Cardiac muscle cell (in vitro differentiated cells and primary cell): ENCODE data around the gene GDF7. TPM values are rescaled to one million over a fixed set of nuclear protein-coding genes. Genes with fewer than 3 reads are reported as not detected.

Source experiments
- DNase-seq, 2 donors: peaks; one replicate each; pipeline versions ENCODE4 v3.0.0 to v3.0.0-alpha.2; 2010 to 2017; ENCODE audit warnings: low read depth in 1 of 2, low spot score in 1 of 2
- H3K27ac ChIP-seq: fragments of 200-600 bp; sonication (generic); 2 replicates; pipeline ENCODE4 v1.5.1; 2016
- H3K27me3 ChIP-seq: fragments of 200-600 bp; sonication (generic); 2 replicates; pipeline ENCODE4 v1.6.0; 2016; ENCODE audit warnings: control low read depth
- H3K36me3 ChIP-seq: fragments of 200-600 bp; sonication (generic); 2 replicates; pipeline ENCODE4 v1.5.1; 2016; ENCODE audit warnings: control low read depth
- H3K4me1 ChIP-seq: fragments of 200-600 bp; sonication (generic); 2 replicates; pipeline ENCODE4 v1.8.1; 2017; ENCODE audit warnings: low read depth, mild to moderate bottlenecking, mixed run types
- H3K4me3 ChIP-seq: fragments of 200-600 bp; sonication (generic); 2 replicates; pipeline ENCODE4 v1.5.1; 2016; ENCODE audit warnings: mild to moderate bottlenecking
- H3K9me3 ChIP-seq: fragments of 200-600 bp; sonication (generic); 2 replicates; pipeline ENCODE4 v1.5.1; 2017; ENCODE audit warnings: low read depth, mild to moderate bottlenecking, control low read depth
- polyA plus RNA-seq: library from polyadenylated mRNA; unstranded; fragments of >200 nt; fragmentation: Nextera tagmentation; extraction: Ambion mirVana; gene quantifications from 2 replicates; pipeline ENCODE4 v1.2.1, GENCODE V29; 2016
- total RNA-seq: library from RNA; depleted of rRNA; stranded (reverse); fragments of >200 nt; gene quantifications from 2 replicates; pipeline ENCODE4 v1.2.3, GENCODE V29; 2016
- TF ChIP-seq, protein P1 (sequence below): IDR thresholded peaks from 2 replicates; pipeline ENCODE4 v1.5.1; 2012; ENCODE audit warnings: low read depth, mild to moderate bottlenecking, low read length

GDF7 gene
- total and polyA plus RNA-seq, 2 experiments from 2014 or later = 0.09 to 0.15 TPM

DNA sequence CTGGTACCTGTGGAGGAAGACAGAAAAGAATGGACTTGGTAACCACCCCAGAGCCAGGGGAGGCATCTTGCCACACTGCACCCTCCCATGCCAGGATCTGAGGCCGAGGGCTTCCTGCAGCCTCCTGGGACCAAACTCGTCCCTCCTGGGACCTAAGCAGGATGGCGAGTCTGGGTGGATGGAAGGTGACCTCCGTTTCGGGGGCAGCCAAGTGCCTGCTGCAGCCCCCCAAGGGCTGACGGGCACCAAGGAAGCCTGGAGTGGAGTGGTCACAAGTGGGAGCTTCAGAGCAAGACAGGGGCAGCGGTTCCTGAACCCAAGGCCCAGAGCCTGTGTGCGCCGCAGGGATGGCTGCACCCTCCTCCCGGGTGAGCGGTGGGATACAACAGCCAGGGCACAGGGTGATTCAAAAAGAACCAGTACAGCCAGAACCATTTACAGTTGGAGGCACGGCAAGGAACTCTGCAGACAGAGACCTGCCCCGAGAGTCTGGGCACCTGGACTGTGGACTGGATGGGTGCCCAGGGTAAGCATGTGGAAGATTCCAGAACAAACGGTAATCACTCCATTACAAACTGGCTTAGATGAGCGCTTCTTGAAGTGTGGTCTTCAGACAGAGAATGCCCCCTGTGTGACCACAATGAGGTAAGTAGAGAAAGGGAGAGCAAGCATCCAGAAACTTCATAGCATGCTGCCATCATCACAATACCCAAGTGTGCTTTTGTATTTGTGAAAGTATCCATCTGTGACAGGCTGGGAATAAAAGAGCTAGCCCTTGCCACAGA lies 28.1 kb upstream of the GDF7 start:
- H3K36me3 ChIP-seq = no peaks in the 10 kb centered on the region
- no peaks in the 10 kb centered on the region for H3K27me3 ChIP-seq
- peaks cover 13% of the 10 kb centered on the region for H3K4me1 ChIP-seq
- TF ChIP-seq, protein P1, sequence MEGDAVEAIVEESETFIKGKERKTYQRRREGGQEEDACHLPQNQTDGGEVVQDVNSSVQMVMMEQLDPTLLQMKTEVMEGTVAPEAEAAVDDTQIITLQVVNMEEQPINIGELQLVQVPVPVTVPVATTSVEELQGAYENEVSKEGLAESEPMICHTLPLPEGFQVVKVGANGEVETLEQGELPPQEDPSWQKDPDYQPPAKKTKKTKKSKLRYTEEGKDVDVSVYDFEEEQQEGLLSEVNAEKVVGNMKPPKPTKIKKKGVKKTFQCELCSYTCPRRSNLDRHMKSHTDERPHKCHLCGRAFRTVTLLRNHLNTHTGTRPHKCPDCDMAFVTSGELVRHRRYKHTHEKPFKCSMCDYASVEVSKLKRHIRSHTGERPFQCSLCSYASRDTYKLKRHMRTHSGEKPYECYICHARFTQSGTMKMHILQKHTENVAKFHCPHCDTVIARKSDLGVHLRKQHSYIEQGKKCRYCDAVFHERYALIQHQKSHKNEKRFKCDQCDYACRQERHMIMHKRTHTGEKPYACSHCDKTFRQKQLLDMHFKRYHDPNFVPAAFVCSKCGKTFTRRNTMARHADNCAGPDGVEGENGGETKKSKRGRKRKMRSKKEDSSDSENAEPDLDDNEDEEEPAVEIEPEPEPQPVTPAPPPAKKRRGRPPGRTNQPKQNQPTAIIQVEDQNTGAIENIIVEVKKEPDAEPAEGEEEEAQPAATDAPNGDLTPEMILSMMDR = no peak
- no peaks in the 10 kb centered on the region for H3K9me3 ChIP-seq
- no peak overlapping the region for H3K27ac ChIP-seq
- H3K4me3 ChIP-seq = no peak overlapping the region
- DNase-seq = no peak

DNA sequence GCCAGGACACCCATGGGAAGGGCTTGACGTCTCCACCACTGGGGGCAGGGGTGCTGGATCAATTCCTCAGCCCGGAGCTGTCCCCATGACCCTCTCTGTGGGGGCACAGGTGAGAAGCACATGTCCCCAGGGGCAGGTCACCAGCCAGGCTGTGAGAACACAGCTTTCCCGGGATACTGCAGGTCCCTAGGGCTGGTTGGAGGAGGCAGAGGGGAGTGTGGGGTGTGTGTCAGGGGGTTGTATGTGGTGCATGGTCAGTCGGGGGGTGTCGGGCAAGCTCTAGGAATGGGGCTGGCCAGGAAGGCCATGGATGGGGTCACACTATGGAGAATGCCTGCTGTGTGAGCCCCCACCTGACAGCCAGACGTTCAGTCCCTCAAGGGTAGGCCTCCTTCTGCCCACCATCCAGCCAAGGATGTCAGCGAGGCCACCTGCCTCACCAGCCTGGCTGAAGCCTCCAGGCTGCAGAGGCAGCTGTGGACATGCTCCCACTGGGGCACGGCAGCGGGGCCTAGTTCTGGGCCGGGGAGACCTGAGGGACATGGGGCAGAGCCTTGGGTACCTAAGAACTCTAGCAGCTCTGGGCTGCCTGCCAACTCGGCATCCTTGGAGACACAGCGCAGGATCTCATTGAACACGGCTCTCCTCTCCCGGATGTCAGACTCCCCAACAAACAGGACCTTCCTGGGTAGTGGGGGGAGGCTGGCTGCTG lies 26.4 kb upstream of the GDF7 start:
- Histone ChIP-seq H3K4me3 (no peak overlapping the region), H3K36me3 (no peaks in the 10 kb centered on the region), H3K27me3 (no peaks in the 10 kb centered on the region), H3K4me1 (peaks cover 7% of the 10 kb centered on the region), H3K9me3 (no peaks in the 10 kb centered on the region), H3K27ac (no peak overlapping the region)
- TF ChIP-seq, protein P1 = no peak
- no peak for DNase-seq

DNA sequence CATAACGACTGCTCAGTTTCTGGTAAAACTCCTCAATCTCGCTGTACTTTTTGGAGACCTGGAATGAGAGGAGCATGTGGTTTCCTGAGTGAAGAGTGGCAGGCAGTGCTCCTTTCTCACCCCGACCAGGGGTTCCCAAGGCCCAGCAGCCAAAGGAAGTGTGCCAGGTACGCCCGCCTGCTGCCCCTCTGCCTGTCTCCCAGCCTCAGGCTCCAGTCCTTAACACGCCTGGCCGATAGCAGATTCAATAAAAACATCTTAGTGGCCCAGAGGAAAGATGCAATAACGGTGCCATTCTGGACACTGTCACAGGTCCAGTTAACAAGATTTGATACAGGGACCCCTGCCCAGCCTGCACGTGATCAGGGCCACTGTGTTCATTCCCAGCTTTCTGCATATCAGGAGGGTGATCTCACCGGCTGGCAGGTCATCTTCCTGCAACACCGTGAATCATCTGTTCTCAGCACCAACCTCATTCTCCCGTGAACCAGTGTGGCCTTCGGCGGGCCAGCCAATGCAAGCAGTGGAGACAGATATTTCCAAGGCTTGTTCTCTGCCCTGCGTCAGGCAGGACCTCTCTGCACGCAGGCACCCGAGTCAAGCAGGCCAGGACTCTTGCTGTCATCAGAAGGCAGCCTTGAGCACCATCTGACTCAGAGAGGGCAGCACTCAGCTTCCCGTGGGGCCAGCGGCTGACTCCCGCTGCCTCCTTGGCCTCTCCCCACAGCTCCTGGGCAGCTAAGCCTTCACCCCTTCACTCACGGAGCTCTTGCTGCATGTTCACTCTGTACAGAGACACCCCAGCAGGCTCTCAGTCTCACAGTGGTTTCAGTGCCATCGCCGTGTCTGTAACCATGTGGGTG lies 25.6 kb upstream of the GDF7 start:
- Histone ChIP-seq H3K4me3 (no peak overlapping the region), H3K27me3 (no peaks in the 10 kb centered on the region), H3K36me3 (no peaks in the 10 kb centered on the region), H3K4me1 (peaks cover 6% of the 10 kb centered on the region), H3K27ac (no peak overlapping the region), H3K9me3 (no peaks in the 10 kb centered on the region)
- TF ChIP-seq, protein P1 = no peak
- no peak for DNase-seq

DNA sequence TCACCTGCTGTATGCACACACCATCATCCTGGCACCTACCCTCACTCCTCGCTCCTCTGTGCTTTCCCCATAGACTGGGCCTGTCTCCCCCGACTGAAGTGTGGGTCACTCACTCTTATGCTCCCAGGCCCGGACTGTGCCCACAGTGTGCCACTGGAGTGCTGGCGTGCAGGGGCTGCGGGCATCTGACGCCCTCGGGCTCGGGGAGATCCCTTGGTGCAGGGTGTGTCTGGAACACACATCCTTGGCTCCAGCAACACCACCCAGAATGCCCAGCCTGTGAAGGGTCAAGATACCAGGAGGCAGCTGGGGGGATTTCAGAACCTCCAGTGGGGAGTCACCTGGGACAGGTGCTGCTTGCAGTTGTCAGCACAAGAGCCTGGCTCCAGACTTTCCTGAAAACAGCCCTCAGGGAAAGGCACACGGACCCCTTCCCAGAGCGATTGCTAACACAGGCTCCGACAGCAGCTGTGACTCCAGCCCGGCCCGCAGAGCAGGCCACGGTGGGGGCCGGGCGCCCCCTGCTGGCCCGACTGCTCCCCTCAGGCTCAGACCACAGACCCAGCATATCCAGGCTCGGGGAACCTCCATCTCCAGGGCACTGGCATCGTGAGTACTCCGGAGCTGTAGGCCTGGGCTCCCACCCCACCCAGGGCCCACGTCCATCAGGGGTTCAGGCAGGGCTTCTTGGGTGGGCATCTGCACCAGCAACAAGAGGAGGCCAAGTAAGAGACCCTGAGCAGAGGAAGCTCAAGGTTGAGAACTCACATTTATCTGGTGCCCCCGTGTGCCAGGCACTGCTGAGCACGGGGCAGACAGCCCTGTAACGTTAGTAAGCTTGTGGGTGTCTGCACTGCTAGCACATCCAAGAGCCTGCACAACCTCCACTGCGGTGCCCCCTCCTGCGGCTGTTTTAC lies 24.6 kb upstream of the GDF7 start:
- DNase-seq = peak; percentile 78 to 84
- Histone ChIP-seq H3K36me3 (no peaks in the 10 kb centered on the region), H3K27ac (no peak overlapping the region)

More for the DNA sequence above, 24.6 kb upstream of the GDF7 start:
- H3K4me3 ChIP-seq = no peak overlapping the region
- H3K9me3 ChIP-seq = no peaks in the 10 kb centered on the region
- peaks cover under 1% of the 10 kb centered on the region for H3K4me1 ChIP-seq
- H3K27me3 ChIP-seq = no peaks in the 10 kb centered on the region
- TF ChIP-seq, protein P1 = peak; percentile 98
